GM10248 (cell line): ENCODE data around the gene OSTC.

Source experiments
- CTCF ChIA-PET: fragments of 300-600 bp; sonication (Branson Sonifier 250); formaldehyde crosslinking; extraction: SDS; loops from one replicate; lab custom pipeline; 2021; ENCODE audit warnings: antibody characterized with exemption; lab: Yijun Ruan, JAX
- POLR2A ChIA-PET: fragments of 350-650 bp; sonication (Branson Sonifier 250); formaldehyde crosslinking; extraction: SDS; loops from one replicate; lab custom pipeline; 2020; ENCODE audit warnings: antibody characterized with exemption; lab: Yijun Ruan, JAX
- DNase-seq: peaks from one replicate; pipeline ENCODE4 v3.0.0; 2012; ENCODE audit errors: extremely low spot score
- TF ChIP-seq, protein P1 (sequence below): IDR thresholded peaks from 2 replicates; pipeline ENCODE4 v1.5.1; 2012; ENCODE audit warnings: mild to moderate bottlenecking, low read depth; ENCODE audit errors: extremely low read depth, missing control alignments, control extremely low read depth

OSTC gene

DNA sequence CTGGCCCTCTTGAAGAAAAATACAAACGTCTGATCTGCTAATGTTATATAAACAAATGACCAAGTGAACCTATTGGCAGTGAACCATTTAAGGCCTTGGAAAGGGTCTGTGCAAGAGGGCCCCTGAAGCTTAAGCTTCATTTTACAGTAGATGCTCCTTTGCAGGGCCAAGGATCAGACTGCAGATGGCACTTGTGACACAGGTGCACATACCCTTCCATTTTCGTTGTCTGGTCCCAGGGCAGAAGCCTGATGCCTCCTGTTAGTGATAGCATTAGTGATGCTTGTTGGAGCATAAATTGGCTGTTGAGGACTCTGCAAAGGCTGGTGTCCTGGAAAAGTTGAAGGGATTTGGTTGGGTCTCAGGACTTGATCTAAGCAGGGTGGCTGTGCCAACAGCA lies 65.9 kb downstream of the OSTC start:
- POLR2A ChIA-PET = no interaction called here
- CTCF ChIA-PET = no interaction called here
- TF ChIP-seq, protein P1, sequence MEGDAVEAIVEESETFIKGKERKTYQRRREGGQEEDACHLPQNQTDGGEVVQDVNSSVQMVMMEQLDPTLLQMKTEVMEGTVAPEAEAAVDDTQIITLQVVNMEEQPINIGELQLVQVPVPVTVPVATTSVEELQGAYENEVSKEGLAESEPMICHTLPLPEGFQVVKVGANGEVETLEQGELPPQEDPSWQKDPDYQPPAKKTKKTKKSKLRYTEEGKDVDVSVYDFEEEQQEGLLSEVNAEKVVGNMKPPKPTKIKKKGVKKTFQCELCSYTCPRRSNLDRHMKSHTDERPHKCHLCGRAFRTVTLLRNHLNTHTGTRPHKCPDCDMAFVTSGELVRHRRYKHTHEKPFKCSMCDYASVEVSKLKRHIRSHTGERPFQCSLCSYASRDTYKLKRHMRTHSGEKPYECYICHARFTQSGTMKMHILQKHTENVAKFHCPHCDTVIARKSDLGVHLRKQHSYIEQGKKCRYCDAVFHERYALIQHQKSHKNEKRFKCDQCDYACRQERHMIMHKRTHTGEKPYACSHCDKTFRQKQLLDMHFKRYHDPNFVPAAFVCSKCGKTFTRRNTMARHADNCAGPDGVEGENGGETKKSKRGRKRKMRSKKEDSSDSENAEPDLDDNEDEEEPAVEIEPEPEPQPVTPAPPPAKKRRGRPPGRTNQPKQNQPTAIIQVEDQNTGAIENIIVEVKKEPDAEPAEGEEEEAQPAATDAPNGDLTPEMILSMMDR = peak; percentile 2
- DNase-seq = no peak

DNA sequence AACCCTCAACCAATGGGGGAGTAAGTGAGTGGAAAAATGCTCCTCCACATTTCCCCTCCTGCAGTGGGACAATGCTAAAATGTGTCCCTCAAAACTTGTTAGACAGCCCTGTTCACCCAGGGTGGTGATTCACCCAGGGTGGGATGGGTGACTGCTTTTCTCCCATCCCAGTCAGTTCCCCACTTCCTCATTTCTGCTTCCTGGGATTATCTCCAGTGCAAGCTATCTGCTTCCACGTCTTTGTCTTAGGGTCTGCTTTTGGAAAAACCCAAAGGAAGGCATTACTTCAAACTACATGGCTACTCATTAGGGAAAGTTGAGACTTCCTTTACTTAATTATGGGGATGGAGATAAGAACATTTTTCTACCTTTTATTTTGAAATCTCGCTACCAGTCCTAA lies 67.0 kb downstream of the OSTC start:
- DNase-seq = no peak
- ChIA-PET CTCF (no interaction called here), POLR2A (no interaction called here)
- TF ChIP-seq, protein P1 = no peak
